ELR (cell line): ENCODE measurements around the gene CTNNA3.

ENCODE experiments used
- DNase-seq: peaks from one replicate; pipeline ENCODE4 v3.0.0-alpha.2; 2015; ENCODE audit warnings: low read depth

CTNNA3 gene

DNA sequence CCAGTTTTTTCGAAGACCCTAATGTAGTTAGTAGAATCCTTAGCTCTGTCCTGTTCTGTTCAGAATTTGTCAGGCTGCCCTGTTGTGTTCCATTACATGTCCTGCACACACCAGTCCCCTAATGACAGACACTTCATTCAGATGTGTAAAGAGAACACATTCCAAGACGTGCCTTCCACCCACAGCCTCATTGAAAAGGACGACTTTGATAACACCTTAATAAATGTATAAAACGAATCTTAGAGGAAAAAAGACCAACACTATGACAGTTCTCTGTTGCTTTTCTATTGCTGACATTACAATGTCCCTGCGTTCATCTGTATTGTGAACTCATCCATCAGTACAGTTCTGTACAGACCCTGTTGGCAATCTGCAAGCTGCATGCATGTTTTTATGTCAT lies 766.6 kb downstream of the CTNNA3 start:
- no peak for DNase-seq

DNA sequence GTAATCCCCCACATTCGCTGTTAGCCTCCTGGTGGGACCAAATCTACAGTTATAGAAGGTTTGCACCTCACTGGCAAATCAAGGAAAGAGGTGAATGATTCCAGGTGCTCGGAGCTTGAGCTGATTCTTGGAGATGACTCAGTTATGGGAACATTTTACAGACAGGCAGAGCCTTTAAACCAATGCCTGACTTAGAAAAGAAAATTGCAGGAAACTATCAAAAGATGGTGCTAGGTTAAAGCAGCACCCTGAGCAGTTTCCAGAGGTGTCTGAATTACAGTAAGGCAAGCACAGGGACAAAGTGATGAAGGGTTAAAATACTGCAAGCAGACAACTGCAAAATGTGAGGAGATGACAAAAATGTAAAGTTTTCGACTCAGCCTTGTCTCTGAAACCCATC lies 767.2 kb downstream of the CTNNA3 start:
- DNase-seq: no peak

DNA sequence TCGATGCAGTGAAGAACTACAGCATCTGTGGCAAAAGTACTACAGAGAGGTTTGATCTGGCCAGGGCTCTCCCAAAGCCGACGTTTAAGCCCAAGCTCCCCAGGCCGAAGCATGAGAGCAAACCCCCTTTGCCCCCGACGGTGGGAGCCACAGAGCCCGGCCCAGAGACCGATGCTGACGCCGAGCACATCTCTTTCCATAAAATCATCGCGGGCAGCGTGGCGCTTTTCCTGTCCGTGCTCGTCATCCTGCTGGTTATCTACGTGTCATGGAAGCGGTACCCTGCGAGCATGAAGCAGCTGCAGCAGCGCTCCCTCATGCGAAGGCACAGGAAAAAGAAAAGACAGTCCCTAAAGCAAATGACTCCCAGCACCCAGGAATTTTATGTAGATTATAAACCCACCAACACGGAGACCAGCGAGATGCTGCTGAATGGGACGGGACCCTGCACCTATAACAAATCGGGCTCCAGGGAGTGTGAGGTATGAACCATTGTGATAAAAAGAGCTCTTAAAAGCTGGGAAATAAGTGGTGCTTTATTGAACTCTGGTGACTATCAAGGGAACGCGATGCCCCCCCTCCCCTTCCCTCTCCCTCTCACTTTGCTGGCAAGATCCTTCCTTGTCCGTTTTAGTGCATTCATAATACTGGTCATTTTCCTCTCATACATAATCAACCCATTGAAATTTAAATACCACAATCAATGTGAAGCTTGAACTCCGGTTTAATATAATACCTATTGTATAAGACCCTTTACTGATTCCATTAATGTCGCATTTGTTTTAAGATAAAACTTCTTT lies 767.8 kb downstream of the CTNNA3 start:
- peak; percentile 38 for DNase-seq

DNA sequence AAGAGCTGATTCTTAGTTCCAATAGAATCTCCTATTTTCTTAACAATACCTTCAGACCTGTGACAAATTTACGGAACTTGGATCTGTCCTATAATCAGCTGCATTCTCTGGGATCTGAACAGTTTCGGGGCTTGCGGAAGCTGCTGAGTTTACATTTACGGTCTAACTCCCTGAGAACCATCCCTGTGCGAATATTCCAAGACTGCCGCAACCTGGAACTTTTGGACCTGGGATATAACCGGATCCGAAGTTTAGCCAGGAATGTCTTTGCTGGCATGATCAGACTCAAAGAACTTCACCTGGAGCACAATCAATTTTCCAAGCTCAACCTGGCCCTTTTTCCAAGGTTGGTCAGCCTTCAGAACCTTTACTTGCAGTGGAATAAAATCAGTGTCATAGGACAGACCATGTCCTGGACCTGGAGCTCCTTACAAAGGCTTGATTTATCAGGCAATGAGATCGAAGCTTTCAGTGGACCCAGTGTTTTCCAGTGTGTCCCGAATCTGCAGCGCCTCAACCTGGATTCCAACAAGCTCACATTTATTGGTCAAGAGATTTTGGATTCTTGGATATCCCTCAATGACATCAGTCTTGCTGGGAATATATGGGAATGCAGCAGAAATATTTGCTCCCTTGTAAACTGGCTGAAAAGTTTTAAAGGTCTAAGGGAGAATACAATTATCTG lies 768.6 kb downstream of the CTNNA3 start:
- no peak for DNase-seq

DNA sequence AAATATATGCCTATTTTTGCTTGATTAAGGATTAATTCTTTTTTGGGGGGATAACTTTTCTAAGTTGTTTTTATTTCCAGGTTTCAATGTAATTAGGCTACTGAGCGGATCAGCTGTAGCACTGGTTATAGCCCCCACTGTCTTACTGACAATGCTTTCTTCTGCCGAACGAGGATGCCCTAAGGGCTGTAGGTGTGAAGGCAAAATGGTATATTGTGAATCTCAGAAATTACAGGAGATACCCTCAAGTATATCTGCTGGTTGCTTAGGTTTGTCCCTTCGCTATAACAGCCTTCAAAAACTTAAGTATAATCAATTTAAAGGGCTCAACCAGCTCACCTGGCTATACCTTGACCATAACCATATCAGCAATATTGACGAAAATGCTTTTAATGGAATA lies 769.2 kb downstream of the CTNNA3 start:
- no peak for DNase-seq

DNA sequence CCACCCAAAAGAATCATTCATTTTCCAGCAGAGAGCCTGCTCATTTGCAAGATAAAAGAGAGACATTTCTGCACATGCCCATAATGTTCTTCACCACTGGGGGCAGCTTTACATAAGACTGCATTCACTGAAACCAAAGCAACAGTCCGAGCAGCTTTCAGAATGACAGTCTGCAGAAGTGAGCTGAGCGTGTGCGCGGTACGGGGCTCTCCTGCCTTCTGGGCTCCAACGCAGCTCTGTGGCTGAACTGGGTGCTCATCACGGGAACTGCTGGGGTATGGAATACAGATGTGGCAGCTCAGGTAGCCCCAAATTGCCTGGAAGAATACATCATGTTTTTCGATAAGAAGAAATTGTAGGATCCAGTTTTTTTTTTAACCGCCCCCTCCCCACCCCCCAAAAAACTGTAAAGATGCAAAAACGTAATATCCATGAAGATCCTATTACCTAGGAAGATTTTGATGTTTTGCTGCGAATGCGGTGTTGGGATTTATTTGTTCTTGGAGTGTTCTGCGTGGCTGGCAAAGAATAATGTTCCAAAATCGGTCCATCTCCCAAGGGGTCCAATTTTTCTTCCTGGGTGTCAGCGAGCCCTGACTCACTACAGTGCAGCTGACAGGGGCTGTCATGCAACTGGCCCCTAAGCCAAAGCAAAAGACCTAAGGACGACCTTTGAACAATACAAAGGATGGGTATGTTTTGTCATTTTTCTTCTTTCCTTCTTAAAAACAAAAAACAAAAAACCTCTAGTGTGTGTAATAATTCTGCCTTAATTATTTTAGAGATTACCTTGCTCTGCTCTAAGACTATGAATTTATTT lies 769.9 kb downstream of the CTNNA3 start, which contains the start of gene LRRTM3:
TSS of gene LRRTM3 (plus strand) at position 141 of the 820 bp plus-strand sequence.
- peak; percentile 83 for DNase-seq

DNA sequence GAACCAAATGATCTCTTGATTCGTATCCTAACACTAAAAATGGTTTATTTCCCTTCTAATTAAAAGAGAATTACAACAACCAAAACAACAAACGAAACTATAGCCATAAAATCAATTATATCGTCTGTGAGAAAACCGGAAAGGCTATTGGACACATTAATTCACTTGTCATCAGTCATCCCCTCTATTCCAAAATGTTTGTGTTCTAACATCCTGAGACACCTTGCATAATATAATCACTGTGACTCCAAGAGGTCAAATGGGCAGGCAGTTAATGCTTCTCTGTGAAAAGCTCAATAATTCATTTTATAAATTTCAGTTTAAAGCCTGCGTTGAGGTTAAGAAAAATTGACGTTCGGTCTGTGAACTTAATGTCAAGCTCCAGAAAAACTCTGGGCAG lies 770.6 kb downstream of the CTNNA3 start:
- no peak for DNase-seq

DNA sequence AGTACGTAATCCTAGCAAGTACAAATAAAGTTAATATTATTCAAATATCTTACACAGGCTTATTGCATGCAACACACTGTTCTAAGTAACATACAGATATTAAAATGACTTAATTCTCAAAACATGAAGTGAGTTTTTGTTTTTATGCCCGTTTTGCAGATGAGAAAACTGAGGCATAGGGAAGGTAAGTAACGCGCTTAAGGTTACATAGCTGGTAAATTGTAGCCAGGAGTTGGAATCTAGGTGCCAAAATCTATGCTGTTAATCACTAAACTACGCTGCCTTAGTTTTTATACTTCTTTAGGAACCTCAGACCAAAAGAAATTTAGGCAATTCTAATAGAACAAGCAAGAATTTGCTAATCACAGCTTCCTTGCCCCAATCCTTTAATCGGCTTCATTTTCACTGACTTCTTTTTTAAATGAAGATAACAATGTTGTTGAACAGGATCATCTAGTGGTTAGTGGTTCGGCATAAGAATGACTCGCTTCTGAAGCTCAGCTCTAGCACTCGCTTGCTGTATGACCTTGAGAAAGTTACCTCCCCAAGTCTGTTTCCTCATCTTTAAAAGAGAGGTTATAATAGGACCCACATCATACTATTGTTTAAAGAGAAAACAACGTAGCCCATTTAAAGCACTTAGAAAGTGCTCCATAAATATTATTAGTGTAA lies 771.2 kb downstream of the CTNNA3 start:
- DNase-seq: peak; percentile 6

DNA sequence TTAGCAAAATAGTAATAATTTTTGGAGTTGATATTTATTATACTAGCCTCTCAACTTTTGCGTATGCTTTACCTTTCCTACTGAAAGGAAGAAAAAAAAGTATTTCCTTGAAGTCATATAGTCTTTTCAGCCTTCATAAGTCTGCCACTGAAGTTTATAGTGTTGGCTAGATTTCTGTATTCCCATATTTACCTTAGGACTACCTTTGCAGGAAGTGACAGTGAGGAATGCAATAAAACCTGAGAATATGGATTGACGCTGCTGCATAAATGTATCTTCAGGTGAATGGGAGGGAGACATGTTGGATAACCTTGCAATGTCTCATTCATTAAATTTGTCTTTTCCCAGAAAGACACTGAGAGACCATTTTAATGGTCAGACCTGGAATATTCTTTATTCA lies 776.7 kb downstream of the CTNNA3 start:
- no peak for DNase-seq

DNA sequence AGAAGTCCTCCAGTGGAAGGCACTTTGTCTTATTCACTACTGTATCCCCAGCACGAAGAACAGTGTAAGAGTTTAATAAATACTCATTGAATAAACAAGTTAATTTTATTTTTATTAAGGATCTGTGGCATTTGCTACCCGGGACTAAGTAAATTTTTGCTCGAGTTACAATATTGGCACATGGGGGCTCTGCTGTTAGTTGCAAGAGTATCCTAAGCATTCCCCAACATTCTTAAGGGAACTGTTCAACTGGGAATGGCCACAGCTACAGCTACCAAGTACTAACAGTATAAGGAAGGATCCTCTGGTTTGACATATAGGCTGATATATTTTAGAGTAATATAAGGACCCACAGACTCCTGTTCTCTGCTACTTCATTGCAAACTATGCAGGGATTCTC lies 778.9 kb downstream of the CTNNA3 start:
- peak; percentile 12 for DNase-seq

DNA sequence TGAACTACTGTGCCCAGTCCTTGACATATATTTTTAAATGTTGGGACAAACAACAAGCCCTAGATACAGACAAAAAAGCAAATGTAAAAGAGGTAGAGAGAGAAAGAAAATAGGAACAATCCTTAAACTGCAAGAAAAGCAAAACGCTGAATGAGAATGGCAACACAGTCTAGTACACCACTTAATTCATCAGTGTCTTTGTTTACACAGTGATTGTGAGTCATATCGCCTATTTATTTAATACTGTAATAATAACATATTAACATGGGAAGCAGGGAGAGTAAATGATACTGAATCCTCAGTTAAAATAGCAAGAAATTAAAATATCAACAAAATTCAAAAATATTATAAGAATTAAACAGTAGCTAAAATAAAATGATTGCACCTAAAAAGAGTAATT lies 780.0 kb downstream of the CTNNA3 start:
- no peak for DNase-seq

DNA sequence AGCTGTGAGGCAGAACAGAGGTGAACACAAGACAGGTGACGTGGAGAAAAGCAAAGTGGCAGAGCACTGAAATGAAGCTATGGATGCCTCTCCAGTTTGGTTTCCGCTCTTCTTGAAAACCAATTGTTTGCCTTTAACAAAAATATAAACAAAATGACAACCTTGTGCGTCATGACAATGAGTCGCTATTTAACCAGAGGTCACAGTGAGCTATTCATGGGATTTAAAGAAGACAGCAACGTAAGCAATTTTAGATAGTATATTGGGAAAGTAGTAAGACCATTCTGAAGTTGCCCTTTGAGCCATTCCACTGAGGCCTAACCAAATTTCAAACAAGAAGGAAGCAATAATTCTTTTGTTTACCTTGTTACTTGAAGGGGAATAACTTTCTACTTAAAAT lies 785.3 kb downstream of the CTNNA3 start:
- peak; percentile 68 for DNase-seq

DNA sequence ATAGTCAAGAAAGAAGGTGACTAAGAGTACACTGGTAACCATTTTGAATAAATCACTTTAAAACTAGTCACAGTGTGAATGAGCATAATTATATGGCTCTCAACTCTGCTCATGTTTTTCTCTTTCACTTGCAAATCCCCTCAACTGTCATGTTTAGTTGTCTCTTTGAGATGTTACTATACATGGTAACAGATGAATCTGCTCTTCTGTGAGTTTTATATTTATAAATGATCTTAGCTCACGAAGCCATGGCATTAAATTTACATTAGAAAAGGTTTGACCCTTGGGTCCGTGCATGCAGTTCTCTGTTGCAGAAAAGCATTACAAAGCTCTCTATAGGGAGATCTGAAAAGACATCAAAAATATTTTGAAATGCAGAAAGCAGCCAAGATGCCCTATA lies 803.1 kb downstream of the CTNNA3 start:
- no peak for DNase-seq

DNA sequence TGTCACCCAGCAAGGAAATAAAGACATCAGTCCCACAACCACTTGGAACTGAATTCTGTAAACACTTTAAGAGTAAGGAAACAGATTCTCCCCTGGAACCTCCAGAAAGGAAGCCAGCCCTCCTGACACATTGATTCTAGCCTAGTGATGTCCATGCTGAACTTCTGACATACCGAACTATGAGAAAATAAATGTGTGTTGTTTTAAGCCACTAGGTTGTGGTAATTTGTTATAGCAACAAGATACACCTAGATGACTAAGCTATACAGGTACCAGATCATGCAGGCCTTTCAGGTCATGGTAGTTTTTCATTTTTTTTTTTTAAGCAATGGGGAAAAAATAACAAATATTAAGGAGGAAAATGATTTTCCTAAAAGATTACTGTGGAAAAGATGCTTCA lies 807.8 kb downstream of the CTNNA3 start:
- no peak for DNase-seq

DNA sequence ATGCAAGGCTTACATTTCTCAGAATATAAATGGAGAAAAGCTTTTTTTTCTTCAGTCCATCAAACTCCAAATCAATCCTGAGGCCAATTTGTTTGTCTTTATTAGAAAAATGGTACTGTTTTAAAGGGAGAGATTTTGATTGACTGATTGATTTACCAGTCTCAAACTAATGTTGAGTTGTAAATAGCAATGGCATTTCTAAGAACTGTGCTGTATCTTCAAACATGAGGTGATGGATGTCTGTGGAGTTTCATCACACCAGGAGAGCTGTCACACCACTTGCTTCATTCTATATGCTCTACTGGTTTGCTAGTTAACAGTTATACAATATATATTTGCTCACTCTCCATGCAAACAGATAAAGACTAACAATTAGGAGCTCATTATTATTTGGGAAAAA lies 809.1 kb downstream of the CTNNA3 start:
- DNase-seq: no peak

DNA sequence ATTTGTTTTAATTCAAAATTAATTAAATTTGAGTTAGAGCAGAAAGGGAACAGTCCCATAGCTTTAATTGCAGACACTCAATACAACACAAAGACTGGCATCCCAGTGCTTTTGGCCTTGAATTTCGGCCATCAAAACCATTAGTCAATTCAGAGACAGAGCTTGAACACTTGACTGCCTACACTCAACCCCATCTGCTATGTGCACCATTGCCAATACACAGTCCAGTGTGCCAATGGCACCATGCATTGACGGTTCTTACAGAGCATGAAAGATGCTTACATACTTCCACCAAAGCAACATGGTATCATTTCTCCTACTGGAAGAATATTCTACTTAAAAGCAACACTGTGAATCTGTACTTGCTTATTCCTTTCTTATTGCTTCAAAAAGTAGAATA lies 813.7 kb downstream of the CTNNA3 start:
- no peak for DNase-seq

DNA sequence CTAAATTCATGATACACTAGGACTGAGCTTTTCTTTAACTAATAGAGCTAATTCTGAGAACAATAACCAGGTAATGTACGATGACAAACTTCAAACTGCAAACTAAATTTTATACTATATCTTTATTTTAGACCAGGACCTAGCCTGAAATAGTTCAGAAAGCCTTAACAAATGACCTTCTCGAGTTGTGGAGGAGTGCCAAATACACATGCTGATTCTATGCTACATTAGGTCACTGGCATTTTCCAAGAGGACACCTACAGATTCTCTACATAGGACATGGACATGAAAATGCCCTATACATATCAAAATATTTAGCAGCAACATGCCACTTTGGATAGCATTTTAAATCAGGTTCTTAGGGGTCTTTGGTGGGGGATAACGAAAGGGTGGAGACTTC lies 814.2 kb downstream of the CTNNA3 start:
- DNase-seq: no peak

DNA sequence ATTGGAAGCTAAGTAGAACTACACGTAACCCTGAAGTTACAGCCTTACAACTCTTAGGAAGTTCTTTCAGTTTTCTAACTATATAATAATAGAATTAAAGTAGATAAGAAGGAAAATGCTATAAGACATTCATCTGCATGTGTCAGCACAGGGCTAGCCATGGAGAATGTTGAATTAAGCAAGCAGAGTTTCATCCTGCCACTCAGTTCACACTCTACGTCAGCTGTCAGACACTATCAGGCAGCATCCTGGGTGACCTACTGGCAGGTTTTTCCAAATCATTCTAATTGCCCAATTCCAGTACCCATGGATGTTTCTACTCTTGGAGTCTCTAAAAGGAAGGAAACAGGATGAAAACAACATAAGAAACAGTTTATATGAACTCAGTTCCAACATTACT lies 815.2 kb downstream of the CTNNA3 start:
- no peak for DNase-seq

DNA sequence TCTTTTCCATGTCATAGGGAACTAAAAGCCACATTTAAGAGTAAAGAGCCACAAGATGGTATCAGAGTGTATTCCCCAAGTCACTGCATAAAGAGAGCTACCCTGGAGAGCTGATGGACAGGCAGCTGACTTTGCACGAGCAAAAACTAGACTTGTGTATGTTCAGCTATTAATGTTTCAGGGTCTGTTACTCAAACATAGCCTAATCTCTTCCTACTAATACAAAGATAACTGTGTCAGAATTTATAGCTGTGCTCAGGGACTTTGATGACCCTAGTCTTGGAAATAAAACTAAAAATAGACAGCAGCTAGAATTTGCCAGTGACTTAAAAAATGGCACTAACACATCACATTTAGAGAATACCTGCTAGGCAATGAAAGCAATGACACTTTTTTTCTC lies 815.7 kb downstream of the CTNNA3 start:
- no peak for DNase-seq

DNA sequence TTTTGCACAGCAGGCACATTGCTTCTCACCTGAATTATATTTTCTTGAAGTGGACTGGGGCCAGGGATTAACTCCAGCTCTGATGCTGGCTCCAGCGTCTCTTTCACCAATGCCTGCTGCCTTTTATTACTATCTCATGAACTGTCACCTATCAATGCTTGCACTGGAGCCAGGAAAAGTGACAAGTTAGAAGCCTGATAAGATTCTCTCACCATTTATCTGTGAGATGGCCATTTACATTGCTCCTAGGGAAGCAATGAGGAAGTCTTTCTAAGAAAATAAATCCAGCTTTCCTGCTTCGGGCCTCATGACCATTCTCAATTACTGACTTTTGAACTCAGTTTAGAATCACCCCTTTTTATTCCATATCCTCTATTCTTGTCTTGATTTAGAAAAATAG lies 818.6 kb downstream of the CTNNA3 start:
- DNase-seq: no peak

DNA sequence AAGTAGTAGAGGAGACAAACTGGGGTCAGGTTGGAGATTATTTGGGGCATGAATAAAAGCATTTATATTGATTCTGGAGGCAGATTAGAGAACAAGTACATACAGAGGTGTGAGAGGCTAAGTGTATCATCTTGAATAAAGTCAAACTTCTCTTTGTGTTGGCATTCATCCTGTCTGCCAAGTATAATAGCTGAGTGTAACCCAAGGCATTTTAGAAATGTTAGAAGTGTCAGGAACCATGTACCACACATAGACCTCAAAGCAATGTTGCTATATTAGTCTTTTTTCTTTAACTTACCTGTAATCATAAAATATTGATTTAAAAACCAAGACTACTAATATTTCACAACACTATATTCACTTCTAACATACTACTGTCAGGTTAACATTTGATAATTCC lies 826.4 kb downstream of the CTNNA3 start:
- DNase-seq: no peak

DNA sequence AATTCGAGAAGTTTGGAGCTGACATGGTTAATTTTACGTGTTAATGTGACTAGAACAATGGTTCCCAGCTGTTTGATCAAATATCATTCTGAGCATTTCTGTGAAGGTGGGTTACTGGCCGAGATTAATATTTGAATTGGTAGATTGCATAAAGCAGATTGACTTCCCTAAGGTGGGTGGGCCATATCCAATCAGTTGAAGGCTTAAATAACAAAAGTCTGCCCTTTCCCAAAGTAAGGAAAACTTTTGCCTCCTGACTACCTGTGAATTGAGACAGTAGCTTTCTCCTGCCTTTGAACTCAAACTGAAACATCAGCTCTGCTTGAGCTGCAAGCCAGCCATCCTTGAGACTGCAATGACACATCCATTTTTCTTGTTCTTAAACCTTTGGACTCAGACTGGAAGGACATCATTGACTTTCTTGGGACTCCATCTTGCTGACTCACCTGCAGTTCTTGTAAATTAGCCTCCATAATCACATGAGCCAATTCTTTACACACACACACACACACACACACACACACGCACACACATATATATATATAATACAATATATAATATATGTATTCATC lies 833.2 kb downstream of the CTNNA3 start:
- DNase-seq: no peak
